Tibial nerve (tissue), 4 donors: ENCODE measurements around the gene TCF12.

Experiments used
- CTCF ChIP-seq, 5 experiments: fragments of 200-600 bp in 3 of 5; fragments of 450-650 bp in 2 of 5; sonication (generic) in 3 of 5; IDR thresholded peaks; one replicate each; pipeline ENCODE4 v1.5.1; 2016 to 2019; ENCODE audit warnings: antibody characterized with exemption in 5 of 5, mild to moderate bottlenecking in 3 of 5, moderate library complexity in 2 of 5
- EP300 ChIP-seq, 2 donors: sonication (generic); formaldehyde crosslinking; IDR thresholded peaks; one replicate each; pipeline ENCODE4 v1.6.1; 2017; ENCODE audit warnings: antibody characterized with exemption in 2 of 2, mild to moderate bottlenecking in 1 of 2
- POLR2A ChIP-seq, 2 donors: fragments of 450-650 bp; IDR thresholded peaks; one replicate each; pipeline ENCODE4 v1.6.1; 2017; ENCODE audit warnings: antibody characterized with exemption in 2 of 2, mild to moderate bottlenecking in 2 of 2, moderate library complexity in 2 of 2

DNA sequence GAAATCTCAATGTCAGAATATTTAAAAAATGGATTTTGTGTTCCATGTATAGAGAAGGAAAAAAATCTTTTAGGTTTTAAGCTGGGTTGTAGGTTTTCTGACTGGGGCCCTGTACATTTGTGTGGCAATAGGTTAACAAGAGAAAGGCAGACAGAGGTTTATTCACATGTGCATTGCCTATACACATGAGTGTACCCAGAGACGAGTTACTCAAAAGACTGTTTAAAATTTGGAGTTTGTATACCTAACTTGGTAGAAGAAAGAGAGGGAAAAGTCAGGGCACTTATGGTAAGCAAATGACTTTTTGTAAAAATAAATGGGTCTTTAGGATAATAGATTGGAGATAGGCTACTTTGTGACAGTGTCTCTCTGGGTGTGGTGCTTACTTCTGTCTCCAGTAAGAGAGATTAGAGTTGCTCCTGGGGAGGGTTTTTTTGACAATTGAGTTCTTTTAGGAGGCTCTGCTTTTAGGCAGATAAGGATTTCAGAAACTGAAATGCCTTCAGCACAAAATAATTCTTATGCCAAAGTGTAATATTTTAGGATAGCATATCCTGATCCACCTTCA lies 225.2 kb downstream of the TCF12 start:
- TF ChIP-seq CTCF (IDR thresholded peaks at IDR 0.05), result no peak
- no peak for TF ChIP-seq EP300 (IDR thresholded peaks at IDR 0.05)
- no peak for TF ChIP-seq POLR2A (IDR thresholded peaks at IDR 0.05)
